GM18502 (cell line): ENCODE measurements around the gene FRMD5.

Experiments
- ATAC-seq: cut with Tn5 transposase; IDR thresholded peaks from one replicate; pipeline ENCODE4 v1.9.1; 2021; ENCODE audit warnings: mild to moderate bottlenecking; ENCODE audit not compliant: unreplicated experiment, poor library complexity

FRMD5 gene

GRCh38 chr15:44099671-44100070 lies 95.4 kb downstream of the FRMD5 start:
- no peak for ATAC-seq

- no peak for ATAC-seq
Observed at GRCh38 chr15:44097552-44097951, 97.5 kb downstream of the FRMD5 start.

DNA sequence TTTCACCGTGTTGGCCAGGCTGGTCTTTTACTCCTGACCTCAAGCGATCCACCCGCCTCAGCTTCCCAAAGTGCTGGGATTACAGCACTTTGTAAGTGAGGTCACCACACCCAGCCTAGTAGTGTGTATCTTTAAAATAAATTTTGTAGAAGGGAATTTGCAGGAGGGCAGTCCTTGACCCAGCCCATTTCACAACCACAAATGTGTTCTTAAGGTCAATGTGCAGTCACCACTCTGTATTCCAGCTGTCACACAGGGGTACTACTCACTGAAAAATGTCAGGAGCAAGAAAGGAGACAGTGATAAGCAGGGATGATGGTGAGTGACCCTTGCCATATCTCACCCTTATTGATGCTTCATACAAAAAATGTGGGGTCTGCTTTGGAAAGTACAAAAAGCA lies 98.5 kb downstream of the FRMD5 start:
- ATAC-seq: no peak

DNA sequence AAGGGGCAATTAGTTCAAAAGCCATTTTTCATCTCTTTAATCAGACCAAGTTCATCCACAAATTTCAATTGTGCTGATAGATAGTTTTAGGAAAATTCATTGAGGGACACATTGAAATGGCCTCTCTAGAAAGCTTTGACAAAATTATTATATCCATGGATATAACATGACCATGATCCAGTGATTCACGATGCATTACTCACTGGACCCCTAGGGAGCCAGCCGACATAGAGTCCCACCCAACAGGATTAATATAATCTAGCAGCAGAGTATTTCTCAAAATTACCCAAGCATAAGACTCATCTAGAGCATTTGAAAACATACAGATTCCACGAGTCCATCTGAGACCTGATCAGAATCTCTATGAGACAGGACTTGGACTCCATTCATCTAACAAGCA lies 100.3 kb downstream of the FRMD5 start:
- no peak for ATAC-seq

DNA sequence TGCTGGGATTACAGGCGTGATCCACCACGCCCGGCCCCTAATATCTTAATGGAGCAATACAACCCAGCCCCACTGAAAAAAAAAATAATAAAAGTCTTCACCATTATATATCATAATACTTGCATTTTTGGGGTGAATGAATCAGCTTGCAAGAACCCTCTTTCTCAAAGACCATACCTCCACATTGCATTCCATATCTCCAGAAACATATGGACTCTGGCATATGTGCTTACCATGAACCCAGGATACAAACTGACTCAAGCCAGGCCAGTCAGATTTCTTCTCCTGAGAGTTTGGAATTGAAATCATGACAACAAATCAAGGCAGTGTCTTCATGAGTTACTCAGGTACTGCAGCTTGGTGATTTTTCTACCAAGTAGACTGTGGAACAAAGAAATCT lies 101.2 kb downstream of the FRMD5 start:
- ATAC-seq: no peak

DNA sequence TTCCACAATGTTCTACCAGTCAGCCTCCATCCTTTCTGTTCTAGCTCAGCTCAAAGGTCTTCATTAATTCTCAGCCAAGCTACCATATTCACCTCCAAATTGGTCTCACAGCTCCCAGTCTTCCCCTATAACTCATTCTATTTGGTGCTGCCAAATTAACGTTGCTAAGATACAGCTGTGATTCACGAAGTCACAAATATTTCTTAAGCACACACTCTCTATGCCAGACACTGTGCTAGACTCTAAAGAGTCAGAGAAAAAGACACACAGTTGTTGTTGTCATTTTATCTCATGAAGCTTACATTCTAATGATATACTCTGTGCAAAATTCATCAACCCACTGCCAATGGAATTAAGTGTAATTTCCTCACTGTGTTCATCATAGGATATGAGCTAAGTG lies 102.8 kb downstream of the FRMD5 start:
- no peak for ATAC-seq

GRCh38 chr15:44087578-44088465 lies 107.2 kb downstream of the FRMD5 start:
- no peak for ATAC-seq

GRCh38 chr15:44084770-44085169 lies 110.3 kb downstream of the FRMD5 start:
- no peak for ATAC-seq

DNA sequence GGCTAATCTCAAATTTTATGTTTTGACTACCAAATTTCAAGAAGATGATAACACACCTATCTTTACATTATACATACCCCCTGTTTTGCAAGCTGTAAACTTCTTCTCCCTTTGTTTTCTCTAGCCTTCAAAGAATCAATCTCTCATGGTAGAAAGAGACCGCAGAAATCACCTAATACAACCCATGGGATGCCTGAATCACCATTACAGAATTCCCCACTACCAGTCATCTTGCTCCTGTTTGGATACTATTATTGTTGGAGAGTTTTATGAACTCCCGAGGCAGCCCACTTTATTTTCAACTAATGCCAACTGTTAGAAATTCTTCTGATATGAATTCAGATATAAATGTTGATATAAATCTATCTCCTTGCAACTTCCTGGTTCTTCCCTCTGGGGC lies 110.9 kb downstream of the FRMD5 start:
- ATAC-seq: no peak

- ATAC-seq: no peak
Observed at GRCh38 chr15:44082558-44083157, 112.4 kb downstream of the FRMD5 start.

GRCh38 chr15:44081026-44082013 lies 113.8 kb downstream of the FRMD5 start:
- no peak for ATAC-seq

- ATAC-seq: no peak
Observed at GRCh38 chr15:44075535-44075934, 119.5 kb downstream of the FRMD5 start.

GRCh38 chr15:44069489-44069888 lies 125.6 kb downstream of the FRMD5 start:
- ATAC-seq: no peak

GRCh38 chr15:44068347-44068746 lies 126.7 kb downstream of the FRMD5 start:
- no peak for ATAC-seq

DNA sequence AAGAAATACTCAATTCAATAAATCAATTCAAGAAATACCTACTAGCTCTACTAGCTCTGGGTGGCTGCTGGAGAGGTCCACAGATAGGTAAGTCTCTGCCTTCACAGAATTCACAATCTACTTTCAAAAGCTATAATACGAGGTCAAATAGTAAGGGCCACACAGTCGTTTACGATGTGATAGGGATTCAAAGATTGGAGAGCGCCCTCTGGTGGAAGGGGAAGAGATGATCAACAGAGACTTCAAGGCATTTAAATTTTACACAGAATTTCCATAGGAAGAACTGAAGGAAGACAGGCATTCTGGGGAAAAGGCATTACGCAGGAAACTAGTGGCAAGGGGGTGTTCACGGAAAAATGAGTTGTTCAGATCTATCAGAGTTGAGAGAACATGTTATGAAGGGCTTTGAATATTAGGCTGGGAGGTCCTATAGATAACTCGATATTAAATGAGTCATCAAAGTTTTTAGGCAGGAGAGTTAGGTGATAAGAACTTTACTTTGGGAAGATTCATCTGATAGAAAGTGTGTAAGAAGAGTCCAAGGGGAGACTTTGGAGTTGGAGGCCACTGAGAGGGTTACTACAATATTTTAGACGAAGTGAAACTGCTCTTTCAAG lies 128.8 kb downstream of the FRMD5 start:
- ATAC-seq: no peak

DNA sequence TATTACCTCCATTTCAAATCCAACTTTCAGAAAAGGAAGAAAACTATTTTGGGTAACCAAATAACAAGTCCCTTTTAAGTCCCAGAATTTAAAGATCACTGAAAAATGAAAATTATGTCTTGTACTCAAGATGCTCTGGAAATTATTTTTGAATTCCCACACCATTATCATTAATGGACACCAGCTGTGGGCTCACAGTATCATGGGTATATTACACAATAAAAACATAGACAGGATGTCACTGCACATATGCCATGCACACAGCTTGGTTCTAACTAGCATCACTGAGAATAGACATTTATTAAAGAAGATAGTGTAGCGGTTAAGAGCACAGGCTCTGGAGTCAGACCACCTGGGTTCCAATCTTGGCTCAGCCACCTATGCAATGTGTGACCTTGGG lies 130.4 kb downstream of the FRMD5 start:
- ATAC-seq: no peak

- ATAC-seq: no peak
Observed at GRCh38 chr15:44058126-44058525, 136.9 kb downstream of the FRMD5 start.

- no peak for ATAC-seq
Observed at GRCh38 chr15:44045661-44046060, 149.4 kb downstream of the FRMD5 start.

DNA sequence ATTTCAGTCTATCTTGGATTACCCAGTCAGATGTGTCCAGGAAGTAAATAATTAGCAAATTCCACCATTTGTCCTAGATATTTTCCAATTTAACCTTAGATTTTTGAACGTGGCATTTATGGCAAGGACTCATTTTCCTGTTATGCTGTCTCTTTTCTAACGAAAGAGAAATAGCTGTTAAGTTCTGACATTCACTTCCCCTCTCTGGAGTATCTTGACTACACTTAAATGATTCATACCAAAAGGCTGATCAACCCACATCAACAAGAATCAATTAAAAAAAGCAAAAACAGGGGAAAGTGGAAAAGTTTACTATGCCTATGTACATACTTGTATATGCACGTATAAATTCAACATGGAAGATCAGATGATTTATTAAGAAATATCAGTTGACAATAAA lies 149.9 kb downstream of the FRMD5 start:
- no peak for ATAC-seq

GRCh38 chr15:44038755-44039191 lies 156.3 kb downstream of the FRMD5 start:
- no peak for ATAC-seq
